ENCODE results near the gene FCER1G. TPM values are rescaled to one million over a fixed set of nuclear protein-coding genes. Genes with fewer than 3 reads are reported as not detected.

Gene FCER1G
- total RNA-seq (2022) = 1.0 and 2.1 TPM in 2 replicates
- Bru-seq, nascent RNA = percentile 47 among the genes with signal in this experiment
- percentile 66 among the genes with signal in this experiment for BruChase-seq, experiment 1, labeled RNA remaining after a 6-hour chase
- BruChase-seq, experiment 2, labeled RNA remaining after a 2-hour chase = percentile 72 among the genes with signal in this experiment
- long read RNA-seq = 0 reads

GRCh38 chr1:161215076-161215475 is at the start of gene FCER1G:
Gene FCER1G, plus strand, starts transcription at chr1:161215295. Its CDS starts 27 bp downstream, at chr1:161215322.
- BruUV-seq (replicated peaks) = no TSS peak
- Mint-ChIP-seq H3K36me3 (ENCODE audit: insufficient read depth, unreplicated experiment) (peaks cover 60% of the 10 kb centered on the region), H3K4me1 (ENCODE audit: insufficient read depth, unreplicated experiment) (peaks cover 7% of the 10 kb centered on the region), H3K27me3 (ENCODE audit: insufficient read depth, unreplicated experiment) (no peaks in the 10 kb centered on the region), H3K4me3 (ENCODE audit: unreplicated experiment) (no peak within 1 kb of the TSS), H3K9me3 (ENCODE audit: unreplicated experiment) (no peaks in the 10 kb centered on the region), H3K27ac (ENCODE audit: low read depth, unreplicated experiment) (peak within 1 kb of the TSS; percentile 53)
- ChIA-PET POLR2A (interaction anchor here (0.6 to 3.6 kb wide), 5 partner anchors 13 to 90 kb away, joined by 3 to 20 read pairs (median 3); partner anchors contain the start of genes ADAMTS4 and NDUFS2), CTCF (interaction anchor here (0.6 to 18.5 kb wide), 7 partner anchors 8 to 158 kb away, joined by 3 to 444 read pairs (median 26); partner anchors contain the start of genes NDUFS2 and TOMM40L)
- DNase-seq (ENCODE audit: unreplicated experiment) = no peak
- TF ChIP-seq CTCF (IDR thresholded peaks at IDR 0.05; ENCODE audit: unreplicated experiment) = no peak
- intact Hi-C loops (cut with micrococcal nuclease) = no loop called here

GRCh38 chr1:161165742-161166668 is 49.1 kb upstream of the FCER1G start, which contains the start of gene PPOX:
Gene PPOX, plus strand, starts transcription at chr1:161166426. Its CDS starts 422 bp downstream, at chr1:161166848.
- intact Hi-C loops (cut with micrococcal nuclease) = loop anchor here (1.0 to 2.0 kb wide), 3 partner anchors 11 to 47 kb away; partner anchors contain the start of genes B4GALT3, NDUFS2, NIT1 and PFDN2
- ChIA-PET CTCF (interaction anchor here (0.6 to 4.9 kb wide), 40 partner anchors 9 to 1373 kb away, joined by 3 to 56 read pairs (median 4); partner anchors contain the start of genes ADAMTS4, APOA2, B4GALT3 and NDUFS2), POLR2A (interaction anchor here (0.6 to 5.5 kb wide), 30 partner anchors 9 to 225 kb away, joined by 3 to 101 read pairs (median 6); partner anchors contain the start of genes B4GALT3, DEDD, F11R and NDUFS2)
- Mint-ChIP-seq H3K9me3 (ENCODE audit: unreplicated experiment) (no peaks in the 10 kb centered on the region), H3K4me3 (ENCODE audit: unreplicated experiment) (peak within 1 kb of the TSS; percentile 98), H3K27me3 (ENCODE audit: insufficient read depth, unreplicated experiment) (no peaks in the 10 kb centered on the region), H3K27ac (ENCODE audit: low read depth, unreplicated experiment) (peak within 1 kb of the TSS; percentile 100), H3K4me1 (ENCODE audit: insufficient read depth, unreplicated experiment) (peaks cover 47% of the 10 kb centered on the region), H3K36me3 (ENCODE audit: insufficient read depth, unreplicated experiment) (peaks cover 65% of the 10 kb centered on the region)
- peak; percentile 36 for TF ChIP-seq CTCF (IDR thresholded peaks at IDR 0.05; ENCODE audit: unreplicated experiment)
- TSS peak; percentile 93 for BruUV-seq (replicated peaks)
- DNase-seq (ENCODE audit: unreplicated experiment) = peak; percentile 100

DNA sequence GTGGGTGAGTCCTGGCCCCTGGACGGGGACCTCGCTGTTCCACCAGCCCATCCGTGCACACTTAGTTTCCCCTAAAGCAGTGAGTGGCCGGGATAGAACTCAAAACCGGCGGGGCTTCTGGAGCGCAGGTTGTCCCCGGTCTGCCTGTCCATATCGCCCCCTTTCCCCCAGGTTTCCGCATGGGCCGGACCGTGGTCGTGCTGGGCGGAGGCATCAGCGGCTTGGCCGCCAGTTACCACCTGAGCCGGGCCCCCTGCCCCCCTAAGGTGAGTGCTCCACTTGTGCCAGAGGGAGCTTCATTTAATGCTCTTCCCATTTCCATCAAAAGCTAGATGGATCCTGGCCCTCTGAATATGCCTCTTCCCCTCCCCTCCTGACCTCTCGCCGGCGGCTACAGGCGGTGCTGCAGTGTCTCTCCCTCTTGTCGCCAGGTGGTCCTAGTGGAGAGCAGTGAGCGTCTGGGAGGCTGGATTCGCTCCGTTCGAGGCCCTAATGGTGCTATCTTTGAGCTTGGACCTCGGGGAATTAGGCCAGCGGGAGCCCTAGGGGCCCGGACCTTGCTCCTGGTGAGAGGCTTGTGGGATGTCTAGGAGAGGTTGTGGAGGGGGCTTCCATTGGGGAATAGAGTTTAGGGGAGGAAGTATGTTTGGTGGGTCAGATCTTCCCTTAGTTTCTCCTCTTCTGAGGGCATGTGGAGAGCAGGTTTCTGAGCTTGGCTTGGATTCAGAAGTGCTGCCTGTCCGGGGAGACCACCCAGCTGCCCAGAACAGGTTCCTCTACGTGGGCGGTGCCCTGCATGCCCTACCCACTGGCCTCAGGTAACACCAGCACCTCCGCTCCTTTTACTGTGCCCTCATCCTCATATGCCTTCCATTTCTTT is 48.2 kb upstream of the FCER1G start:
- no peak for TF ChIP-seq CTCF (IDR thresholded peaks at IDR 0.05; ENCODE audit: unreplicated experiment)
- Mint-ChIP-seq H3K9me3 (ENCODE audit: unreplicated experiment) (no peaks in the 10 kb centered on the region), H3K4me1 (ENCODE audit: insufficient read depth, unreplicated experiment) (peaks cover 43% of the 10 kb centered on the region), H3K36me3 (ENCODE audit: insufficient read depth, unreplicated experiment) (peaks cover 73% of the 10 kb centered on the region), H3K4me3 (ENCODE audit: unreplicated experiment) (peak overlapping the region; percentile 98), H3K27me3 (ENCODE audit: insufficient read depth, unreplicated experiment) (no peaks in the 10 kb centered on the region), H3K27ac (ENCODE audit: low read depth, unreplicated experiment) (peak overlapping the region; percentile 100)
- ChIA-PET POLR2A (interaction anchor here (0.6 to 5.5 kb wide), 20 partner anchors 9 to 233 kb away, joined by 3 to 101 read pairs (median 6); partner anchors contain the start of genes B4GALT3, DEDD, F11R and NDUFS2), CTCF (interaction anchor here (0.6 to 4.9 kb wide), 28 partner anchors 10 to 1252 kb away, joined by 3 to 56 read pairs (median 4); partner anchors contain the start of genes ADAMTS4, APOA2, B4GALT3 and NDUFS2)
- intact Hi-C loops (cut with micrococcal nuclease) = loop anchor here (1.0 to 2.0 kb wide), 3 partner anchors 10 to 48 kb away; partner anchors contain the start of genes B4GALT3, NDUFS2, NIT1 and PFDN2
- DNase-seq (ENCODE audit: unreplicated experiment) = peak; percentile 33
- BruUV-seq (replicated peaks) = TSS peak; percentile 37

Data from MCF 10A (cell line).